SK-N-MC (cell line): ENCODE data around the gene DYNC2H1.

Source experiments
- DNase-seq: peaks from one replicate; pipeline ENCODE4 v3.0.0-alpha.2; 2011; ENCODE audit warnings: low read depth, low spot score
- H3K27ac ChIP-seq: fragments of 200-600 bp; sonication (generic); 2 replicates; pipeline ENCODE4 v1.5.1; 2016; ENCODE audit warnings: mixed run types
- H3K36me3 ChIP-seq: fragments of 200-600 bp; sonication (generic); 2 replicates; pipeline ENCODE4 v1.6.1; 2017; ENCODE audit warnings: antibody characterized with exemption, low read length, mixed read lengths; ENCODE audit not compliant: insufficient read depth
- H3K4me3 ChIP-seq: fragments of 200-600 bp; sonication (generic); 2 replicates; pipeline ENCODE4 v1.5.1; 2016
- H3K9ac ChIP-seq: fragments of 200-600 bp; sonication (generic); 2 replicates; pipeline ENCODE4 v1.8.0; 2017; ENCODE audit warnings: mixed run types, mixed read lengths; ENCODE audit not compliant: insufficient read length
- H3K9me3 ChIP-seq: fragments of 200-600 bp; sonication (generic); 2 replicates; pipeline ENCODE4 v1.6.1; 2017; ENCODE audit warnings: low read depth, mild to moderate bottlenecking, antibody characterized with exemption, low read length, moderate library complexity, mixed read lengths
- EZH2 ChIP-seq: fragments of 200-600 bp; sonication (generic); IDR thresholded peaks from one replicate; pipeline ENCODE4 v1.6.1; 2017; ENCODE audit warnings: antibody characterized with exemption
- FOXP2 ChIP-seq: optimal IDR thresholded peaks from 2 replicates; pipeline ENCODE3; 2011; ENCODE audit warnings: mild to moderate bottlenecking, moderate library complexity; ENCODE audit not compliant: insufficient read depth; ENCODE audit errors: extremely low read length, control extremely low read depth
- POLR2AphosphoS5 ChIP-seq: IDR thresholded peaks from 2 replicates; pipeline ENCODE4 v1.6.1; 2012; ENCODE audit warnings: mild to moderate bottlenecking, low read depth, low read length, borderline replicate concordance

DYNC2H1 gene, protein sequence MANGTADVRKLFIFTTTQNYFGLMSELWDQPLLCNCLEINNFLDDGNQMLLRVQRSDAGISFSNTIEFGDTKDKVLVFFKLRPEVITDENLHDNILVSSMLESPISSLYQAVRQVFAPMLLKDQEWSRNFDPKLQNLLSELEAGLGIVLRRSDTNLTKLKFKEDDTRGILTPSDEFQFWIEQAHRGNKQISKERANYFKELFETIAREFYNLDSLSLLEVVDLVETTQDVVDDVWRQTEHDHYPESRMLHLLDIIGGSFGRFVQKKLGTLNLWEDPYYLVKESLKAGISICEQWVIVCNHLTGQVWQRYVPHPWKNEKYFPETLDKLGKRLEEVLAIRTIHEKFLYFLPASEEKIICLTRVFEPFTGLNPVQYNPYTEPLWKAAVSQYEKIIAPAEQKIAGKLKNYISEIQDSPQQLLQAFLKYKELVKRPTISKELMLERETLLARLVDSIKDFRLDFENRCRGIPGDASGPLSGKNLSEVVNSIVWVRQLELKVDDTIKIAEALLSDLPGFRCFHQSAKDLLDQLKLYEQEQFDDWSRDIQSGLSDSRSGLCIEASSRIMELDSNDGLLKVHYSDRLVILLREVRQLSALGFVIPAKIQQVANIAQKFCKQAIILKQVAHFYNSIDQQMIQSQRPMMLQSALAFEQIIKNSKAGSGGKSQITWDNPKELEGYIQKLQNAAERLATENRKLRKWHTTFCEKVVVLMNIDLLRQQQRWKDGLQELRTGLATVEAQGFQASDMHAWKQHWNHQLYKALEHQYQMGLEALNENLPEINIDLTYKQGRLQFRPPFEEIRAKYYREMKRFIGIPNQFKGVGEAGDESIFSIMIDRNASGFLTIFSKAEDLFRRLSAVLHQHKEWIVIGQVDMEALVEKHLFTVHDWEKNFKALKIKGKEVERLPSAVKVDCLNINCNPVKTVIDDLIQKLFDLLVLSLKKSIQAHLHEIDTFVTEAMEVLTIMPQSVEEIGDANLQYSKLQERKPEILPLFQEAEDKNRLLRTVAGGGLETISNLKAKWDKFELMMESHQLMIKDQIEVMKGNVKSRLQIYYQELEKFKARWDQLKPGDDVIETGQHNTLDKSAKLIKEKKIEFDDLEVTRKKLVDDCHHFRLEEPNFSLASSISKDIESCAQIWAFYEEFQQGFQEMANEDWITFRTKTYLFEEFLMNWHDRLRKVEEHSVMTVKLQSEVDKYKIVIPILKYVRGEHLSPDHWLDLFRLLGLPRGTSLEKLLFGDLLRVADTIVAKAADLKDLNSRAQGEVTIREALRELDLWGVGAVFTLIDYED (N-terminal part only)

DNA sequence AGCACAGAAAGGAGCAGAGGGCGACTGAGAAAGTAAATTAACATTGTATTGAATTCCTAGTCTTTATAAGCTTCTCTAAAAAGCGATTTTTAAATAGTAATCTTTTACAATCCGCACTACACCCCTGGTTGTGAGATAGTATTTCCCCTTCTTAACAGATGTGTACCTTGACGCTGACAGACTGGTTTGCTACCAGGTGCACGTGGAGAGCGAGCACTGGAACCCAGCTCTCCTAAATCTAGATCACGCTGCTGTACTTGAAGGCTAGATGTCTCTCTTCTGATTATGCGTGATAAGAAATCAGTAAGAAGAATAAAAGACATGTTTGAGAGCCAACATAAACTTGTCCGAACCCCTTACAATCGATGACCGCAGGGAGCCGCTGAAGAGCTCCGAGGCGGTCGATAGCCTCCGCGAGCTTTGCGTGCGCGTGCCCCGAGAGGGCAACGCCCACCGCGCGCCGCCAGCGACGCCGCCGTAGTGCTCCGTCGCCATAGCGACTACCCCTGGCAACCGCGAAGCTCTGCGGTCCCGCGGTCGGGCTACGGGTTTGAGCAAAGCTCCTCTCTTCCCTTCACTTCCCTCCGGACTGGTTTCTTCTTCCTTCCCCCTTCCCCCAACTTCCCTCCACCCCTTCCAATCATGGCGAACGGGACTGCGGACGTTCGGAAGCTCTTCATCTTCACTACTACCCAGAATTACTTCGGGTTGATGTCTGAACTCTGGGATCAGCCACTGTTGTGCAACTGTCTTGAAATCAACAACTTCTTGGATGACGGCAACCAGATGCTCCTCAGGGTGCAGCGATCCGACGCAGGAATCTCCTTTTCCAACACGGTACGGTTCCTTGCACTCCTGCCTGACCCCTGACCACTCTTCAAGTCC lies at the start of gene DYNC2H1:
TSS of gene DYNC2H1 (plus strand) at position 494 of the 885 bp plus-strand sequence. CDS start at position 643, 149 bp downstream.
- H3K36me3 ChIP-seq = peaks cover 8% of the 10 kb centered on the region
- no peak for DNase-seq
- TF ChIP-seq EZH2 = no peak
- TF ChIP-seq POLR2AphosphoS5 = peak; percentile 79
- H3K4me3 ChIP-seq = peak within 1 kb of the TSS; percentile 82
- H3K9ac ChIP-seq = peak within 1 kb of the TSS; percentile 85
- H3K27ac ChIP-seq = peak within 1 kb of the TSS; percentile 6; the same call in 1 of the 2 replicates
- H3K9me3 ChIP-seq = no peaks in the 10 kb centered on the region

DNA sequence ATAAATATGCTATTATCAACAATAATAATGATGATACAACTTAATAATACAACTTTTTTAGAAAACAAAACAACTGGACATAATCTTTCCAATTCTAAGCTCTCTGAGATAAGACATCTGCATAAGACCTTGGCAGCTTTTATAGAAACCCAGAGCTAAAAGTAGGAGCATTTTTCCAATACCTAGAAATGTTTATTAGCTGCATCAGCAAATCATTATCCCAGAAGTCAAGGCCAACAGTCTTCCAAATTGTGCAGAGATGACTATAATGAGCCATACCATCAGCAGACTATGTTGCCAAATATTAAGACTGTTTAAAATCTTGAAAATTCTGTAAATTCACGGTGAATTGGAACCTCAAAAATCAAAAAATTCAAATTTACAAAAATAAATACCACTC lies 47.6 kb upstream of the DYNC2H1 start:
- Histone ChIP-seq H3K4me3 (no peak overlapping the region), H3K9ac (no peak overlapping the region), H3K9me3 (no peaks in the 10 kb centered on the region), H3K27ac (no peak overlapping the region), H3K36me3 (peaks cover 67% of the 10 kb centered on the region)
- TF ChIP-seq FOXP2 (no peak), EZH2 (no peak), POLR2AphosphoS5 (no peak)
- DNase-seq = no peak

DNA sequence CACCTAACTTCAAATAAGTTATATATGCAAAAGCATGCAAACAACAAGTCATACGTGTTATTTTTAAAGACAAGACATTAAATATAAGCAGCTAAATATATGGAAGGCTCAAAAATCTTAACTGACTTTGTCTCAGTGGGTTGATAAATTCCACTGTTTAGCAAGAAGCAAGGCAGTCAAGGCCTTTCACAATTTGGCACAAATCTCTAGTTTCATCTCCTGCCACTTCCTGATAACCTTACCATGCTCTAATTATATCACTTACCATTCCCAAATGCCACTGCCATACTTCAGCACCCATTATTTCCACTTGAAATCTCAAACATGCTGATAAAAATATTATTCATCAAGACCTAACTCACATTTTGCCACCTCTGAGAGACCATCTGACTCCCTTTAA lies 42.1 kb upstream of the DYNC2H1 start:
- no peaks in the 10 kb centered on the region for H3K9me3 ChIP-seq
- no peak overlapping the region for H3K4me3 ChIP-seq
- no peak overlapping the region for H3K9ac ChIP-seq
- no peak for DNase-seq
- TF ChIP-seq EZH2 = no peak
- no peak for TF ChIP-seq FOXP2
- no peak for TF ChIP-seq POLR2AphosphoS5
- peak overlapping the region; percentile 43; the same call in 1 of the 2 replicates for H3K27ac ChIP-seq
- peaks cover 89% of the 10 kb centered on the region for H3K36me3 ChIP-seq

DNA sequence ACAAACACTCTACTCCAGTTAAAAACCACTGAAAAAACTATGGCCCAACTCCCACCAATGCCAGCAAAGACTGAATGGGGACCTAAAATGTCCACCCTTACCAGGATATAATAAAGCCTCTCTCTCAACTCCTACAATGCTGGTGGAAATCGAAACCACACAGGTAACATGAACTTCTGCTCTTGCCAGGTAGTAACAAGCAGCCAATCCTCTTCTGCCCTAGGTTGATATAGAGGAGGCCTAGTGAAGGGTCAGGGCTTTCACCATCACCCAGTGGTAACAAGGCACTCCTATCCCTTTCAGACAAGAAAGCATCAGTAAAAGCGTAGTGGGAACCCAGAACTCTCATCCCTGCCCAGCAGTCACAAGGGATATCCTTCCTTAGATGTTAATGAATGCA lies 39.9 kb upstream of the DYNC2H1 start:
- H3K36me3 ChIP-seq = peaks cover 84% of the 10 kb centered on the region
- no peak overlapping the region for H3K4me3 ChIP-seq
- no peak overlapping the region for H3K27ac ChIP-seq
- no peak overlapping the region for H3K9ac ChIP-seq
- TF ChIP-seq POLR2AphosphoS5 (no peak), FOXP2 (no peak), EZH2 (no peak)
- H3K9me3 ChIP-seq = no peaks in the 10 kb centered on the region
- DNase-seq = no peak

DNA sequence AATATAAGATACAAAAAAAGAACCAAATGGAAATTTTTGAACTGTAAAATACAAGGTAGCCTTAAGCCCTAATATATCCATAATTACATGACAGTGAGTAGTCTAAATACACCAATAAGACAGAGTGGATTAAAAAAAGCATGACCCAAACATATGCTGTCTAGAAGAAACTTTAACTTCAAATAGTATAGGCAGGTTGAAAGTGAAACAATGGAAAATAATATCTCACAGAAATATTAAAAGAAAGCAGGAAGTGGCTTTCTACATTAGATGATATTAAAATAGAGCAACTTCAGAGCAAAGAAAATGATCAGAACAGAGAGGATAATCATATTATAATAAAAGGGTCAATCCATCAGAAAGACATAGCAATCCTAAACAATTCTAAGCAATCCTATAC lies 39.1 kb upstream of the DYNC2H1 start:
- H3K4me3 ChIP-seq = no peak overlapping the region
- H3K9me3 ChIP-seq = no peaks in the 10 kb centered on the region
- H3K36me3 ChIP-seq = peaks cover 84% of the 10 kb centered on the region
- H3K27ac ChIP-seq = no peak overlapping the region
- DNase-seq = no peak
- H3K9ac ChIP-seq = no peak overlapping the region
- TF ChIP-seq FOXP2 = no peak

DNA sequence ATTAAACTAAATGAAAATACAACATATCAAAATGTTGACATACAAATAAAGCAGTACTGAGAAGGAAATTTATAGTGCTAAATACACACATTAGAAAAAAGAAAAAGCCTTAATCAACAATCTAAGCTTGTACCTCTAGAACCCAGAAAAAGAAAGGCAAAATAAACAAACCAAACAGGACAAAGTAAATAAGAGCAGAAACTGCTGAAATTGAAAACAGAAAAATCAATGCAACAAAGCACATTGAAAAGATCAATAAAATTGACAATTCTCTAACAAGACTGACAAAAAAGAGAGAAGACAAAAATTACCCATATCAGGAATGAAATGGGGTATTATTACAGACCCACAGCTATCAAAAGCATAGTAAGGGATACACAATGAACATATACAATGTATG lies 38.2 kb upstream of the DYNC2H1 start:
- H3K9me3 ChIP-seq = no peaks in the 10 kb centered on the region
- DNase-seq = no peak
- H3K36me3 ChIP-seq = peaks cover 84% of the 10 kb centered on the region
- H3K4me3 ChIP-seq = no peak overlapping the region
- no peak overlapping the region for H3K27ac ChIP-seq
- no peak overlapping the region for H3K9ac ChIP-seq
- TF ChIP-seq FOXP2 (no peak), POLR2AphosphoS5 (no peak), EZH2 (no peak)

DNA sequence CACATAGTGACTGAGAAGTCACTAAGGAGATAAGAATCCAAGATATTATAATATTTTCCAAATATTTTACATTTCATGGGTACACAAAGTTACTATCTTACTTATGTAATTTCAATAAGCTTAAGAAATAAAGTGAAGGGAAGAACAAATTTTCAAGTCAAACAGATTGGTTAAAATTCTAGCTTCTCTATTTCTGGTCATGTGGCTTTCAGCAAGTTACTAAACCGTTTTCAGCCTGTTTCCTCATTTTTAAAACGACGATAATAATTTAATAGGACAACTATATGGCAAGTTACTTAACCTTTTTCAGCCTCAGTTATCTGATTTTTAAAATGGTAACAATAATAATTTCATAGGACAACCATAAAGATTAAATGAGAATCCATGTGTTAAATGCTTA lies 32.9 kb upstream of the DYNC2H1 start:
- no peak overlapping the region for H3K27ac ChIP-seq
- peaks cover 86% of the 10 kb centered on the region for H3K36me3 ChIP-seq

More for the DNA sequence above, 32.9 kb upstream of the DYNC2H1 start:
- H3K9me3 ChIP-seq = no peaks in the 10 kb centered on the region
- H3K9ac ChIP-seq = no peak overlapping the region
- no peak for DNase-seq
- TF ChIP-seq FOXP2 = no peak
- no peak for TF ChIP-seq POLR2AphosphoS5
- TF ChIP-seq EZH2 = no peak
- H3K4me3 ChIP-seq = no peak overlapping the region
